RWPE2 (cell line): ENCODE measurements around the gene ZFP64.

Experiments
- ATAC-seq: fragments of 200-7000 bp; cut with Tn5 transposase; 3 replicates; pipeline ENCODE4 v1.9.1; 2021; ENCODE audit warnings: low read depth
- DNase-seq: peaks from one replicate; pipeline ENCODE4 v3.0.0-alpha.2; 2020; ENCODE audit warnings: low spot score
- H3K27ac ChIP-seq: fragments of 450-650 bp; 2 replicates; pipeline ENCODE4 v1.5.1; 2017; ENCODE audit warnings: mild to moderate bottlenecking; ENCODE audit not compliant: poor library complexity, severe bottlenecking
- H3K27me3 ChIP-seq: fragments of 250-450 bp; sonication (Bioruptor Pico); 2 replicates; pipeline ENCODE4 v1.5.1; 2021; ENCODE audit warnings: mild to moderate bottlenecking, moderate library complexity; ENCODE audit not compliant: insufficient read depth, poor library complexity, severe bottlenecking
- H3K36me3 ChIP-seq: fragments of 250-450 bp; sonication (Bioruptor Pico); 2 replicates; pipeline ENCODE4 v1.5.1; 2020; ENCODE audit warnings: low read depth, mild to moderate bottlenecking, moderate library complexity
- H3K4me1 ChIP-seq: fragments of 250-450 bp; sonication (Bioruptor Pico); 2 replicates; pipeline ENCODE4 v1.5.1; 2021; ENCODE audit warnings: mild to moderate bottlenecking, moderate library complexity; ENCODE audit not compliant: insufficient read depth, poor library complexity, severe bottlenecking
- H3K4me3 ChIP-seq: fragments of 250-450 bp; sonication (Bioruptor Pico); 2 replicates; pipeline ENCODE4 v1.5.1; 2021; ENCODE audit warnings: mild to moderate bottlenecking, moderate library complexity; ENCODE audit not compliant: severe bottlenecking
- H3K9me3 ChIP-seq: fragments of 250-450 bp; sonication (Bioruptor Pico); 2 replicates; pipeline ENCODE4 v1.5.1; 2021; ENCODE audit warnings: mild to moderate bottlenecking, moderate library complexity; ENCODE audit not compliant: severe bottlenecking
- TF ChIP-seq, protein P1 (sequence below): fragments of 450-650 bp; IDR thresholded peaks from one replicate; pipeline ENCODE4 v1.5.1; 2017; ENCODE audit warnings: mild to moderate bottlenecking, moderate library complexity; ENCODE audit not compliant: poor library complexity, severe bottlenecking

Gene ZFP64

DNA sequence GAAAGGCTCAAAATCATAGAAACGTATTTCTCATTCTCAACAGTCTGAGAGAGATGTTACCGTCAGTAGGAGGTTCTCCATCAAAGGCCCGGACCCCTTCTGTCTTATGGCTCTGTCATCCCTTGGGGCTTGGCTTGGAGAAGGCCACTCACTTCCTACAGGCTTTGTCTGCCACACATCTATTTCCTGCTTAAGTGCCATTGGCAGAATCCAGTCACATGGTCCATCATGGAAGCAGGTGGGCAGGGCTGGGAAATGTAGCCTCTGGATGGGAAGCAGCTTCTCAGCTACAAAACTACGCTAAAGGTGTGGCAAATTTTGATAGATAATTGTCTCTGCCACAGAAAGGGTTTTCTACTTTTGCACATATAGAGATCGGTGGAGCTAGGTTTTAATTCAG is 12.6 kb upstream of the ZFP64 start:
- peaks cover 7% of the 10 kb centered on the region for H3K4me1 ChIP-seq
- H3K36me3 ChIP-seq: no peaks in the 10 kb centered on the region
- TF ChIP-seq, protein P1, sequence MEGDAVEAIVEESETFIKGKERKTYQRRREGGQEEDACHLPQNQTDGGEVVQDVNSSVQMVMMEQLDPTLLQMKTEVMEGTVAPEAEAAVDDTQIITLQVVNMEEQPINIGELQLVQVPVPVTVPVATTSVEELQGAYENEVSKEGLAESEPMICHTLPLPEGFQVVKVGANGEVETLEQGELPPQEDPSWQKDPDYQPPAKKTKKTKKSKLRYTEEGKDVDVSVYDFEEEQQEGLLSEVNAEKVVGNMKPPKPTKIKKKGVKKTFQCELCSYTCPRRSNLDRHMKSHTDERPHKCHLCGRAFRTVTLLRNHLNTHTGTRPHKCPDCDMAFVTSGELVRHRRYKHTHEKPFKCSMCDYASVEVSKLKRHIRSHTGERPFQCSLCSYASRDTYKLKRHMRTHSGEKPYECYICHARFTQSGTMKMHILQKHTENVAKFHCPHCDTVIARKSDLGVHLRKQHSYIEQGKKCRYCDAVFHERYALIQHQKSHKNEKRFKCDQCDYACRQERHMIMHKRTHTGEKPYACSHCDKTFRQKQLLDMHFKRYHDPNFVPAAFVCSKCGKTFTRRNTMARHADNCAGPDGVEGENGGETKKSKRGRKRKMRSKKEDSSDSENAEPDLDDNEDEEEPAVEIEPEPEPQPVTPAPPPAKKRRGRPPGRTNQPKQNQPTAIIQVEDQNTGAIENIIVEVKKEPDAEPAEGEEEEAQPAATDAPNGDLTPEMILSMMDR: no peak
- H3K4me3 ChIP-seq: no peak overlapping the region
- no peak overlapping the region for H3K27ac ChIP-seq
- no peaks in the 10 kb centered on the region for H3K9me3 ChIP-seq
- ATAC-seq: no peak
- no peaks in the 10 kb centered on the region for H3K27me3 ChIP-seq
- DNase-seq: no peak

DNA sequence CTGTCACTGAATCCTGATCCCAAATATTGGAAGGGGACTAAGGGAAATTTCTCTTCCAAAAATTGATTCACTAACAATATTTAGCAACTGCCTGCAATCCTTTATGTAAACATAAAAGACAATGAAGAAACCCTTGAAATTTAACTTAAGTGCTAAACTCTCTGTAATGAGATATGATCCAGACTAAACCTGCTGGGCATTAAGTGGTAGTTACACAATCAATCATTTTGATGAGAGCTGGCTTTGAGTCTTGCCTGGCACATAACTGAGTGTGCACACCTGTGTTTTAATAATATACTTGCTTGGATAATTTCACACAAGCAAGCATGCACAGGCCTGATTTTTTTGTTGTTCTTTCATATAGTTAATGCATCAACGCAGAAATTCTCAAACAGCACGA is 9.8 kb upstream of the ZFP64 start:
- TF ChIP-seq, protein P1: no peak
- H3K27me3 ChIP-seq: no peaks in the 10 kb centered on the region
- peaks cover 7% of the 10 kb centered on the region for H3K4me1 ChIP-seq
- ATAC-seq (peak; percentile 69), DNase-seq (no peak)
- H3K27ac ChIP-seq: no peak overlapping the region
- H3K4me3 ChIP-seq: no peak overlapping the region
- H3K36me3 ChIP-seq: no peaks in the 10 kb centered on the region
- no peaks in the 10 kb centered on the region for H3K9me3 ChIP-seq

DNA sequence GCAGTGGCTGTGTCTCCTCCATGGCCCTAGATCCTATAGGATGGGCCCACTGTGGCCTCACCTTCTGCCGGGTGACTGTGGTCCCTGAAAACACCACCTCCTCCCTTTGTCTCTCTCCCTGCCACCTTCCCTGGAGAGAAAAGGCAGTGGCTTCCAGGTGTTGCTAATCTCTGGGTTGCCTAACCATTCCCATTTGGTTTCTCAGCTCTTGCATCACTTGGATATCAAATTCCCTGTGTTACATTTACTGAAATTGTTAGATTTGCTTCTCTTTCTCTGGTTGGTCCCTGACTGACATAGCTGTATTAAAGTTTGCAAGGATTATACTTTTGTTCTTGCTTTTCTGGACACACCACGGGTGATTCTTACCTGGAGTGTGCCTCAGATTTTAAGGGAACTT is 9.3 kb upstream of the ZFP64 start:
- Histone ChIP-seq H3K4me3 (no peak overlapping the region), H3K36me3 (no peaks in the 10 kb centered on the region), H3K4me1 (peaks cover 7% of the 10 kb centered on the region), H3K27me3 (no peaks in the 10 kb centered on the region), H3K27ac (no peak overlapping the region), H3K9me3 (no peaks in the 10 kb centered on the region)
- peak; percentile 78 for ATAC-seq
- TF ChIP-seq, protein P1: no peak
- DNase-seq: no peak

DNA sequence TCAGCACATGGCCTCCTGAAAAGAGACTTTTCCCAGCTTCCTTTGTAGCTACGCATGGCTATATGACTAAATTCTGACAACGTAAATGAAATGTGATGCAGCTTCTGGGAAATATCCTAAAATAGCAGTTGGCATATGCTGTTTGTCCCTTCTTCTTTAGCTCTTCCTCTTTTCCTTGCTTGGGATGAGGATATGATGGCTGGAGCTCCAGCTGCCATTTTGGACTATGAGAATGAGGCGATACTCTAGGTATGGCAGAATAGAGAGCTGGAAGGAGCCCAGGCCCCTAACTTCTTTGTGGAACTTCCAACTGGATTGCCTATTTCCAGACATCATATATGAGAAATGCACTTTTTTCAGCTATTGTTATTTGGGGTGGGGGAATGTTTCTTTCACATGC is 5.3 kb upstream of the ZFP64 start:
- no peak overlapping the region for H3K27ac ChIP-seq
- no peaks in the 10 kb centered on the region for H3K9me3 ChIP-seq
- H3K36me3 ChIP-seq: no peaks in the 10 kb centered on the region
- TF ChIP-seq, protein P1: no peak
- peaks cover 7% of the 10 kb centered on the region for H3K4me1 ChIP-seq
- DNase-seq (no peak), ATAC-seq (no peak)
- H3K4me3 ChIP-seq: no peak overlapping the region
- H3K27me3 ChIP-seq: no peaks in the 10 kb centered on the region

DNA sequence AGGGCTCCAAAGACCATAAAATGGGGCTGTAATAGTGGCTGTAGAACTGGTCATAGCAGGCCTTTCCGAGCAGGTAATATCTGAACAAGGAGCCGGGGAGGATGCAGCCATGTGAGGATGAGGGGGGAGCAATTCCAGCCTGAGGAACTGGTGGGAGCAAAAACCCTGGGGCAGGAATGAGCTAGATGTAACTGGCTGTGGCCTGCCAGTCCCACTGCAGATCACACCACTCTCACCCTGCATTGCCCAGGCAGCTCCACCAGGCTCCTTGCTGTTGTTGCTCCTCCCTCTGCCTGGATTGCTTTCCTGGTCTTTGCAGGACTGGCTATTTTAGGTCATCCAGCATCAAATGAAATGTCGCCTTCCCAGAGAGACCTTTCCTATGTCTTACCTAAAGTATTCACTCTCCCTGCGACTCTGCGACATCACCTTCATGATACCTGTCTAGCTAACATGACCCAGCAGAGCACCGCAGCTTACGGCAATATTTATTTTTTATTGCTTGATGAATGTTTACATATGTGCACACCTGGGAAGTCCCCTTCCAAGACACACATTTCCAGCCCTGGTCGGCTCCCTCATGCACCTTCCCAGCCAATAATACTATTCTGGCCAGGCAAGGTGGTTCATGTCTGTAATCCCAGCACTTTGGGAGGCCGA is 2.4 kb upstream of the ZFP64 start:
- TF ChIP-seq, protein P1: no peak
- Histone ChIP-seq H3K4me1 (peaks cover 4% of the 10 kb centered on the region), H3K9me3 (no peaks in the 10 kb centered on the region), H3K27ac (no peak overlapping the region), H3K4me3 (no peak overlapping the region), H3K27me3 (no peaks in the 10 kb centered on the region), H3K36me3 (no peaks in the 10 kb centered on the region)
- ATAC-seq (no peak), DNase-seq (no peak)
